Measurements from ENCODE around the gene BGLAP. TPM values are rescaled to one million over a fixed set of nuclear protein-coding genes. Genes with fewer than 3 reads are reported as not detected.
A peak's percentile ranks its signal among the peaks of the same experiment; 100 is the strongest.

Gene BGLAP
- total RNA-seq, 1 experiment from 2014 or later: 2.3 TPM

DNA sequence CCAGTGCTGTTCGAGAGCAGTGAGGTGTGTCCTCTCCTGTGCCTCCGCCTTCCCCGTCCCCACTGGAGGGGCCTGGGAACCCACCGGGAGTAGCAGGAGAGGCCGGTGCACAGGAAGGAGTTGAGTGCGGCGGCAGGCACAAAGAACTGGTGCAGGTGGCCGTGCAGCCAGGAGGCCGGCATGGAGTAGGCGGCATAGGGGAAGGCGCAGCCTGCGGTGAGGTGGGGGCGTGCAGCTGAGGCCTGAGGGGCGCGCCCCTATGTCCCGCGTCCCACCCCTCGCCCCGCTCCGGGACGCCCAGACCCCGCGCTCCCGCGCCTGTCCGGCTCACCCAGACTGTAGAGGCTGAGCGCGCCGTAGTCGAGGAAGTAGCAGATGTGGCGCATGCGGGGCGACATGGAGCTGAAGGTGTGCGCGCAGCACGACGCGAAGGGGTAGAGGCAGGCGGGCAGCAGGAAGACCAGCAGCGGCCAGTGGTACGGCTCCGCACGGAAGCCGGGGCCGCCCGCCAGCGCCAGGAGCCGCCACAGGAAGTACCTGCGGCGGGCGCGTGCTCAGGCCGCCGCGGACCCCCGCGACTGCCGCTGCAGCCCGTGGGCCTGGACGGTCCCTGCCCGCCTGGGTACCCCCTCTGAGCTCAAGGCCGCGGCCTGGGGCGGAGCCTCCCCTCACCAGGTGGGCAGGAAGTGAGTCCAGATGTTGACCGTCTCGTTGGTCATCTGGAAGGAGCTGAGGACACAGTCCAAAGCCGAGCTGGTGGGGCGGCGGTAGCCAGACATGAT lies 3.7 kb downstream of the BGLAP start (continued):
- 0 out of 2 replicates have a peak, but pooled peaks have one; percentile 69 for TF ChIP-seq NR3C1 (CRISPR knock-in tag; conservative IDR thresholded peaks at IDR 0.05; ENCODE audit: low read depth)
- no peak for TF ChIP-seq ZNF396 (CRISPR knock-in tag; IDR thresholded peaks at IDR 0.05; ENCODE audit: borderline replicate concordance)
- no peak for TF ChIP-seq ETV6 (CRISPR knock-in tag; IDR thresholded peaks at IDR 0.05)
- TF ChIP-seq TP53 (CRISPR knock-in tag; IDR thresholded peaks at IDR 0.05): no peak
- 0 out of 2 replicates have a peak, but pooled peaks have one; percentile 4 for TF ChIP-seq ZNF416 (CRISPR knock-in tag; IDR thresholded peaks at IDR 0.05)
- peak; percentile 90; the same call in 1 of the 2 replicates for TF ChIP-seq ARID4B (CRISPR knock-in tag; IDR thresholded peaks at IDR 0.05; ENCODE audit: borderline replicate concordance)
- TF ChIP-seq EMX1 (CRISPR knock-in tag; IDR thresholded peaks at IDR 0.05): peak; percentile 32; the same call in 1 of the 2 replicates
- no peak for TF ChIP-seq STAT6 (CRISPR knock-in tag; conservative IDR thresholded peaks at IDR 0.05; ENCODE audit: low read depth)
- no peak for TF ChIP-seq IRF2 (CRISPR knock-in tag; IDR thresholded peaks at IDR 0.05; ENCODE audit: borderline replicate concordance, low read depth)
- TF ChIP-seq GRHL2 (CRISPR knock-in tag; IDR thresholded peaks at IDR 0.05; ENCODE audit: insufficient replicate concordance, severe bottlenecking): no peak
- TF ChIP-seq E2F5 (CRISPR knock-in tag; IDR thresholded peaks at IDR 0.05): 0 out of 2 replicates have a peak, but pooled peaks have one; percentile 77
- no peak for TF ChIP-seq IRF1 (CRISPR knock-in tag; IDR thresholded peaks at IDR 0.05)
- no peak for TF ChIP-seq ZNF423 (CRISPR knock-in tag; IDR thresholded peaks at IDR 0.05)
- TF ChIP-seq SMAD3 (CRISPR knock-in tag; IDR thresholded peaks at IDR 0.05; ENCODE audit: borderline replicate concordance): no peak
- 0 out of 2 replicates have a peak, but pooled peaks have one; percentile 31 for TF ChIP-seq CREM (CRISPR knock-in tag; IDR thresholded peaks at IDR 0.05)
- no peak for TF ChIP-seq E2F1 (CRISPR knock-in tag; IDR thresholded peaks at IDR 0.05)
- TF ChIP-seq RORB (CRISPR knock-in tag; IDR thresholded peaks at IDR 0.05): no peak
- no peak for TF ChIP-seq ESRRA (CRISPR knock-in tag; IDR thresholded peaks at IDR 0.05; ENCODE audit: borderline replicate concordance)
- no peak for TF ChIP-seq GABPB1 (CRISPR knock-in tag; IDR thresholded peaks at IDR 0.05)
- TF ChIP-seq, protein P1, sequence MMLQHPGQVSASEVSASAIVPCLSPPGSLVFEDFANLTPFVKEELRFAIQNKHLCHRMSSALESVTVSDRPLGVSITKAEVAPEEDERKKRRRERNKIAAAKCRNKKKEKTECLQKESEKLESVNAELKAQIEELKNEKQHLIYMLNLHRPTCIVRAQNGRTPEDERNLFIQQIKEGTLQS (CRISPR knock-in tag; conservative IDR thresholded peaks at IDR 0.05): no peak
- peak; percentile 56 for TF ChIP-seq PRDM15 (CRISPR knock-in tag; IDR thresholded peaks at IDR 0.05)
- no peak for TF ChIP-seq ATF2 (CRISPR knock-in tag; IDR thresholded peaks at IDR 0.05; ENCODE audit: borderline replicate concordance, low read depth)
- no peak for TF ChIP-seq CREB1 (CRISPR knock-in tag; IDR thresholded peaks at IDR 0.05)

Measured in WTC11 (cell line).